ENCODE measurements around the gene ANKH.

DNA sequence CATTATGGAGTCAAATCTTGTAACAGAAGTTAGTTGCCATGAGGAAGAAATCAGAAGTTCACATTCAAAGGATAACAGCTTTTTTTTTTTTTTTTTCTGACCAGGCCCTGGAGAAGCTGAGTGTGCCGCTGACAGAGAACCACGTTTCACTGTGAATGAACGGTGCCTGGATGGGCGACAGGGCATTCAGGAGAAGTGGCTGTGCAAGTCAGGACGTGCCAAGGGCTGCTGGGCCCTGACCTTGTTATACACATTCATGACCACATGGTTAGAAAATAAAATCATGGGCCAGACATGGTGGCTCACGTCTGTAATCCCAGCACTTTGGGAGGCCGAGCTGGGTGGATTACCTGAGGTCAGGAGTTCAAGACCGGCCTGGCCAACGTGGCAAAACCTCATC is 91.6 kb downstream of the ANKH start:
- TF ChIP-seq, protein P1, sequence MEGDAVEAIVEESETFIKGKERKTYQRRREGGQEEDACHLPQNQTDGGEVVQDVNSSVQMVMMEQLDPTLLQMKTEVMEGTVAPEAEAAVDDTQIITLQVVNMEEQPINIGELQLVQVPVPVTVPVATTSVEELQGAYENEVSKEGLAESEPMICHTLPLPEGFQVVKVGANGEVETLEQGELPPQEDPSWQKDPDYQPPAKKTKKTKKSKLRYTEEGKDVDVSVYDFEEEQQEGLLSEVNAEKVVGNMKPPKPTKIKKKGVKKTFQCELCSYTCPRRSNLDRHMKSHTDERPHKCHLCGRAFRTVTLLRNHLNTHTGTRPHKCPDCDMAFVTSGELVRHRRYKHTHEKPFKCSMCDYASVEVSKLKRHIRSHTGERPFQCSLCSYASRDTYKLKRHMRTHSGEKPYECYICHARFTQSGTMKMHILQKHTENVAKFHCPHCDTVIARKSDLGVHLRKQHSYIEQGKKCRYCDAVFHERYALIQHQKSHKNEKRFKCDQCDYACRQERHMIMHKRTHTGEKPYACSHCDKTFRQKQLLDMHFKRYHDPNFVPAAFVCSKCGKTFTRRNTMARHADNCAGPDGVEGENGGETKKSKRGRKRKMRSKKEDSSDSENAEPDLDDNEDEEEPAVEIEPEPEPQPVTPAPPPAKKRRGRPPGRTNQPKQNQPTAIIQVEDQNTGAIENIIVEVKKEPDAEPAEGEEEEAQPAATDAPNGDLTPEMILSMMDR (conservative IDR thresholded peaks at IDR 0.05): no peak
- TF ChIP-seq EZH2 (IDR thresholded peaks at IDR 0.05; ENCODE audit: low read depth): no peak
